HL-60 (cell line): ENCODE measurements around the gene BPIFB2.

Source experiments
- DNase-seq, 2 experiments: peaks; one replicate each; pipeline ENCODE4 v3.0.0-alpha.2; 2010 to 2020; ENCODE audit warnings: low read depth in 1 of 2, low spot score in 1 of 2
- H3K27ac ChIP-seq: fragments of 250-450 bp; sonication (Bioruptor Pico); replicated peaks from 2 replicates; pipeline ENCODE4 v1.5.1; 2020; ENCODE audit warnings: mild to moderate bottlenecking, moderate library complexity
- H3K27me3 ChIP-seq: fragments of 250-450 bp; sonication (Bioruptor Pico); 2 replicates; pipeline ENCODE4 v1.5.1; 2021; ENCODE audit warnings: mild to moderate bottlenecking, moderate library complexity; ENCODE audit not compliant: insufficient read depth, poor library complexity, severe bottlenecking
- H3K4me3 ChIP-seq: replicated peaks from 2 replicates; pipeline ENCODE4 v1.5.1; 2011; ENCODE audit warnings: mild to moderate bottlenecking, control low read depth, low read length; ENCODE audit not compliant: insufficient read depth
- GABPA ChIP-seq: IDR thresholded peaks from 2 replicates; pipeline ENCODE4 v1.6.1; 2012; ENCODE audit warnings: low read depth
- POLR2AphosphoS5 ChIP-seq: IDR thresholded peaks from 2 replicates; pipeline ENCODE4 v1.6.1; 2012; ENCODE audit warnings: low read depth
- SPI1 ChIP-seq: IDR thresholded peaks from 2 replicates; pipeline ENCODE4 v1.6.1; 2012; ENCODE audit warnings: low read depth, mild to moderate bottlenecking, borderline replicate concordance
- TF ChIP-seq, protein P1 (sequence below): IDR thresholded peaks from one replicate; pipeline ENCODE4 v1.5.1; 2011; ENCODE audit warnings: low read length, control low read depth, inconsistent platforms; ENCODE audit not compliant: insufficient read depth
- TF ChIP-seq, protein P2 (sequence below): IDR thresholded peaks from 2 replicates; pipeline ENCODE4 v1.6.1; 2012; ENCODE audit warnings: low read depth; ENCODE audit not compliant: insufficient replicate concordance

Gene BPIFB2

DNA sequence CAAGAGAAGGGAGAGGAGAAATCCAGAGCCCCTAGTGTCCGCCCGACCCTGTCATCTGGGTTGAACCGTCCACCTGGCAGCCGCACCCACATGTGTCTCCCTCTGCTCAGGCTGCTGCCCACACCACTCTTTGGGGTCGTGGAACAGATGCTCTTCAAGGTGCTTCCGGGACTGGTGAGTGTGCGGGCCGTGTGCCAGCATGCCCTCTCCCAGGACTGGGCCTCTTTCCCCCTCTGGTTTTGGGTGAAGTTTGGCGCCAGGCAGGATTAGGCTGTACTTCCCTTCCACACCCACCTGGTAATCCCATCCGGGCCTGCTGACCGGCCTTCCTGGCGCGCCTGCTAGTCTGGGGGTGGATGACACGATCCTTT, 54.1 kb downstream of the BPIFB2 start:
- TF ChIP-seq, protein P1, sequence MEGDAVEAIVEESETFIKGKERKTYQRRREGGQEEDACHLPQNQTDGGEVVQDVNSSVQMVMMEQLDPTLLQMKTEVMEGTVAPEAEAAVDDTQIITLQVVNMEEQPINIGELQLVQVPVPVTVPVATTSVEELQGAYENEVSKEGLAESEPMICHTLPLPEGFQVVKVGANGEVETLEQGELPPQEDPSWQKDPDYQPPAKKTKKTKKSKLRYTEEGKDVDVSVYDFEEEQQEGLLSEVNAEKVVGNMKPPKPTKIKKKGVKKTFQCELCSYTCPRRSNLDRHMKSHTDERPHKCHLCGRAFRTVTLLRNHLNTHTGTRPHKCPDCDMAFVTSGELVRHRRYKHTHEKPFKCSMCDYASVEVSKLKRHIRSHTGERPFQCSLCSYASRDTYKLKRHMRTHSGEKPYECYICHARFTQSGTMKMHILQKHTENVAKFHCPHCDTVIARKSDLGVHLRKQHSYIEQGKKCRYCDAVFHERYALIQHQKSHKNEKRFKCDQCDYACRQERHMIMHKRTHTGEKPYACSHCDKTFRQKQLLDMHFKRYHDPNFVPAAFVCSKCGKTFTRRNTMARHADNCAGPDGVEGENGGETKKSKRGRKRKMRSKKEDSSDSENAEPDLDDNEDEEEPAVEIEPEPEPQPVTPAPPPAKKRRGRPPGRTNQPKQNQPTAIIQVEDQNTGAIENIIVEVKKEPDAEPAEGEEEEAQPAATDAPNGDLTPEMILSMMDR: no peak
- TF ChIP-seq POLR2AphosphoS5 (no peak), SPI1 (no peak), GABPA (no peak)
- TF ChIP-seq, protein P2, sequence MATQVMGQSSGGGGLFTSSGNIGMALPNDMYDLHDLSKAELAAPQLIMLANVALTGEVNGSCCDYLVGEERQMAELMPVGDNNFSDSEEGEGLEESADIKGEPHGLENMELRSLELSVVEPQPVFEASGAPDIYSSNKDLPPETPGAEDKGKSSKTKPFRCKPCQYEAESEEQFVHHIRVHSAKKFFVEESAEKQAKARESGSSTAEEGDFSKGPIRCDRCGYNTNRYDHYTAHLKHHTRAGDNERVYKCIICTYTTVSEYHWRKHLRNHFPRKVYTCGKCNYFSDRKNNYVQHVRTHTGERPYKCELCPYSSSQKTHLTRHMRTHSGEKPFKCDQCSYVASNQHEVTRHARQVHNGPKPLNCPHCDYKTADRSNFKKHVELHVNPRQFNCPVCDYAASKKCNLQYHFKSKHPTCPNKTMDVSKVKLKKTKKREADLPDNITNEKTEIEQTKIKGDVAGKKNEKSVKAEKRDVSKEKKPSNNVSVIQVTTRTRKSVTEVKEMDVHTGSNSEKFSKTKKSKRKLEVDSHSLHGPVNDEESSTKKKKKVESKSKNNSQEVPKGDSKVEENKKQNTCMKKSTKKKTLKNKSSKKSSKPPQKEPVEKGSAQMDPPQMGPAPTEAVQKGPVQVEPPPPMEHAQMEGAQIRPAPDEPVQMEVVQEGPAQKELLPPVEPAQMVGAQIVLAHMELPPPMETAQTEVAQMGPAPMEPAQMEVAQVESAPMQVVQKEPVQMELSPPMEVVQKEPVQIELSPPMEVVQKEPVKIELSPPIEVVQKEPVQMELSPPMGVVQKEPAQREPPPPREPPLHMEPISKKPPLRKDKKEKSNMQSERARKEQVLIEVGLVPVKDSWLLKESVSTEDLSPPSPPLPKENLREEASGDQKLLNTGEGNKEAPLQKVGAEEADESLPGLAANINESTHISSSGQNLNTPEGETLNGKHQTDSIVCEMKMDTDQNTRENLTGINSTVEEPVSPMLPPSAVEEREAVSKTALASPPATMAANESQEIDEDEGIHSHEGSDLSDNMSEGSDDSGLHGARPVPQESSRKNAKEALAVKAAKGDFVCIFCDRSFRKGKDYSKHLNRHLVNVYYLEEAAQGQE: no peak
- no peak for DNase-seq
- Histone ChIP-seq H3K27me3 (no peaks in the 10 kb centered on the region), H3K4me3 (no peak overlapping the region), H3K27ac (no peak overlapping the region)

DNA sequence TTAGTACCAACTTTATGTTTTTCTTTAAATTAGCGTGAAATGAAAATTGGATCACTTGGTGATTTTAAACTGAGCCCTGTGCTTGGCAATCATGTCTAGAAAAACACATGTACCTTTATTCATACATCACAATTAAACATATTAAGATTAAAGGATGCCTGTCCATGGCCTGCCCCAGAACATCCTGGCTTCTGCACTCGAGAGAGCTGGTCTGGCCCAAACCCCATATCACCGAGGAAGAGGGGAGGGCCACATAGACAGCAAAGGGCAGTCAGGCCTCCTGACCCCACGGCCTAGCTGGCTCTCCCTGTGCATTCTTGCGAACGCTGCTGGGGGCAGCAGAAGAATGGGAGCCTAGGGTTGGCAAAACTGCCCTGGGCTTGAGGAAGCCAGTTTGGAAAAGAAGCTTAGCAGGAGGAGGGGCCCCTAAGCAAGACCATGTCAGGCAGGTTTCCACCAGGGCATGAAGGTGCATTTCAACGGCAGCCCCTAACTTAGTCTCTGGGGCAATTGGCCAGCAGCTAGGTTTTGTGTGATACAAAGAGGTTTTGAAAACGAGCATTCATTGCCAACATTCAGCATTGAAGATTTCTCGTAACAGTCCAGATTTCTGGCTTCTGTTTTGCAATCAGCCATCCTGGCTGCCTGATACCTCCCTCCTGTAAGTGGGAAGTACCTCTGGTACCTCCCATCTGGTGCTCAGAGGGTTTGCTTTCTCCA, 54.8 kb downstream of the BPIFB2 start:
- DNase-seq: no peak
- H3K27me3 ChIP-seq: no peaks in the 10 kb centered on the region
- no peak overlapping the region for H3K4me3 ChIP-seq
- H3K27ac ChIP-seq: no peak overlapping the region
- TF ChIP-seq SPI1 (no peak), GABPA (no peak), POLR2AphosphoS5 (no peak)
- TF ChIP-seq, protein P1: no peak
- TF ChIP-seq, protein P2: no peak

DNA sequence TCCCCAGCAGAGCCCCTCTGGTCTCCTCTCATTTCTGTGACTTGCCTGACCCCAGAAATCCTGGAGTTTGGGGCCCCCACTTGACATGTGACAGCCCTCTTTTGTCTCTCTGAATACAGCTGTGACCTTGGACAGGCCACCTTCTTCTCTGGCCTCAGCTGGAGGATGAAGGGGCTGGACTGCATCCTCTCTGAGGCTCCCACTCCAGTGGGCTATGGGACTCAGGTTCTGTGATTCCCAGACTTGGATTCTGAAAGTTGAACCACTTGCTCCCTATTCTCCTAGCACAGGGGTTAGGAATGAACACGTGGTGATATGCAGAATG, 55.3 kb downstream of the BPIFB2 start:
- TF ChIP-seq GABPA (no peak), POLR2AphosphoS5 (no peak), SPI1 (no peak)
- TF ChIP-seq, protein P1: no peak
- TF ChIP-seq, protein P2: no peak
- no peak overlapping the region for H3K27ac ChIP-seq

More for the DNA sequence above, 55.3 kb downstream of the BPIFB2 start:
- Histone ChIP-seq H3K4me3 (no peak overlapping the region), H3K27me3 (no peaks in the 10 kb centered on the region)
- DNase-seq: no peak
